ENCODE data around the gene VASN.

The VASN gene

DNA sequence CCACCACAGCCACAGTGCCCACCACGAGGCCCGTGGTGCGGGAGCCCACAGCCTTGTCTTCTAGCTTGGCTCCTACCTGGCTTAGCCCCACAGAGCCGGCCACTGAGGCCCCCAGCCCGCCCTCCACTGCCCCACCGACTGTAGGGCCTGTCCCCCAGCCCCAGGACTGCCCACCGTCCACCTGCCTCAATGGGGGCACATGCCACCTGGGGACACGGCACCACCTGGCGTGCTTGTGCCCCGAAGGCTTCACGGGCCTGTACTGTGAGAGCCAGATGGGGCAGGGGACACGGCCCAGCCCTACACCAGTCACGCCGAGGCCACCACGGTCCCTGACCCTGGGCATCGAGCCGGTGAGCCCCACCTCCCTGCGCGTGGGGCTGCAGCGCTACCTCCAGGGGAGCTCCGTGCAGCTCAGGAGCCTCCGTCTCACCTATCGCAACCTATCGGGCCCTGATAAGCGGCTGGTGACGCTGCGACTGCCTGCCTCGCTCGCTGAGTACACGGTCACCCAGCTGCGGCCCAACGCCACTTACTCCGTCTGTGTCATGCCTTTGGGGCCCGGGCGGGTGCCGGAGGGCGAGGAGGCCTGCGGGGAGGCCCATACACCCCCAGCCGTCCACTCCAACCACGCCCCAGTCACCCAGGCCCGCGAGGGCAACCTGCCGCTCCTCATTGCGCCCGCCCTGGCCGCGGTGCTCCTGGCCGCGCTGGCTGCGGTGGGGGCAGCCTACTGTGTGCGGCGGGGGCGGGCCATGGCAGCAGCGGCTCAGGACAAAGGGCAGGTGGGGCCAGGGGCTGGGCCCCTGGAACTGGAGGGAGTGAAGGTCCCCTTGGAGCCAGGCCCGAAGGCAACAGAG lies 10.5 kb downstream of the VASN start:
- no peak overlapping the region for H3K4me3 ChIP-seq (replicated peaks; ENCODE audit: low read depth, low read length)
- no peak for DNase-seq (ENCODE audit: extremely low read depth, low read depth)
- TF ChIP-seq, protein P1, sequence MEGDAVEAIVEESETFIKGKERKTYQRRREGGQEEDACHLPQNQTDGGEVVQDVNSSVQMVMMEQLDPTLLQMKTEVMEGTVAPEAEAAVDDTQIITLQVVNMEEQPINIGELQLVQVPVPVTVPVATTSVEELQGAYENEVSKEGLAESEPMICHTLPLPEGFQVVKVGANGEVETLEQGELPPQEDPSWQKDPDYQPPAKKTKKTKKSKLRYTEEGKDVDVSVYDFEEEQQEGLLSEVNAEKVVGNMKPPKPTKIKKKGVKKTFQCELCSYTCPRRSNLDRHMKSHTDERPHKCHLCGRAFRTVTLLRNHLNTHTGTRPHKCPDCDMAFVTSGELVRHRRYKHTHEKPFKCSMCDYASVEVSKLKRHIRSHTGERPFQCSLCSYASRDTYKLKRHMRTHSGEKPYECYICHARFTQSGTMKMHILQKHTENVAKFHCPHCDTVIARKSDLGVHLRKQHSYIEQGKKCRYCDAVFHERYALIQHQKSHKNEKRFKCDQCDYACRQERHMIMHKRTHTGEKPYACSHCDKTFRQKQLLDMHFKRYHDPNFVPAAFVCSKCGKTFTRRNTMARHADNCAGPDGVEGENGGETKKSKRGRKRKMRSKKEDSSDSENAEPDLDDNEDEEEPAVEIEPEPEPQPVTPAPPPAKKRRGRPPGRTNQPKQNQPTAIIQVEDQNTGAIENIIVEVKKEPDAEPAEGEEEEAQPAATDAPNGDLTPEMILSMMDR (IDR thresholded peaks at IDR 0.05; ENCODE audit: low read depth, low read length, missing control alignments): no peak

DNA sequence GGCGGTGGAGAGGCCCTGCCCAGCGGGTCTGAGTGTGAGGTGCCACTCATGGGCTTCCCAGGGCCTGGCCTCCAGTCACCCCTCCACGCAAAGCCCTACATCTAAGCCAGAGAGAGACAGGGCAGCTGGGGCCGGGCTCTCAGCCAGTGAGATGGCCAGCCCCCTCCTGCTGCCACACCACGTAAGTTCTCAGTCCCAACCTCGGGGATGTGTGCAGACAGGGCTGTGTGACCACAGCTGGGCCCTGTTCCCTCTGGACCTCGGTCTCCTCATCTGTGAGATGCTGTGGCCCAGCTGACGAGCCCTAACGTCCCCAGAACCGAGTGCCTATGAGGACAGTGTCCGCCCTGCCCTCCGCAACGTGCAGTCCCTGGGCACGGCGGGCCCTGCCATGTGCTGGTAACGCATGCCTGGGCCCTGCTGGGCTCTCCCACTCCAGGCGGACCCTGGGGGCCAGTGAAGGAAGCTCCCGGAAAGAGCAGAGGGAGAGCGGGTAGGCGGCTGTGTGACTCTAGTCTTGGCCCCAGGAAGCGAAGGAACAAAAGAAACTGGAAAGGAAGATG lies 11.2 kb downstream of the VASN start:
- H3K4me3 ChIP-seq (replicated peaks; ENCODE audit: low read depth, low read length): no peak overlapping the region
- TF ChIP-seq, protein P1 (IDR thresholded peaks at IDR 0.05; ENCODE audit: low read depth, low read length, missing control alignments): no peak
- DNase-seq (ENCODE audit: extremely low read depth, low read depth): no peak

DNA sequence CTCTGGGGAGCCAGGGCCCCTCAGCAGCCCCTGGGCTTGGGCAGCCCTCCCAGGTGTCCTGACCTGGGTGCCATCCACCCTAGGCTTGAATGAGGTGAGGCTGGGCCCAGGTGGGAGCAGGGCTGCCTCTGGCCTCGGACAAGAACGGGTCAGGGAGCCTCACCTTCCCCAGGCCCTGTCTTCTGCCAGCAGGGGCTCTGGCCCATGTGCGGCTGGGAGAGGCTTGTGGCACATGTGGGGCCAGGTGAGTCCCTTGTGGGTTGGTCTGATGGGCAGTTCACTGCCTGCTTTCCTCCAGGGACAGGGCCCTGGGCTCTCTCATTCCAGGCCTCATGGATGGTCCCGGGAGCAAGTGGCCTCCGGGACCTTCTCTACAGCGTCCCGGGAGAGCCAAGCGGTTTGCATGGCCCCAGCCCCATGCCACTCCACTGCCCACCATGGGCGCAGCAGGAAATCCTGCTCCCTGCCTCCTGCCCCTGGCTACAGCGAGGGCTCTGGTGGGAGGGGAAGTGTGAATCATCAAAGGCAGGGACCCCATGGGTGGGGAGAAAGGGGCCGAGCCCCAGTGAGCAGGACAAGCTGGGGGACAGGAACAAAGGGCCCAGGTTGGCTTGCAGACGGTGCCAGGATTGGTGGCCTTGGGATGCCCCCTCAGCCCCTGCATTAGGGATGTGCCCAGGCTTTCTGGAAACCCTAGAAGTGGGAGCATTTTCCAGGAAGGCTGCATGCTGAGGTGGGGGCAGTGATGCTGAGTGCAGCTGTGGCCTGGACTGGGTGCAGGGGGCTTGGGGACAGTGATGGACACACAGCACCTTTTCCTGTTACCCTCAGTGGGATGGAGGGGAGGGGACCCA lies 12.2 kb downstream of the VASN start:
- H3K4me3 ChIP-seq (replicated peaks; ENCODE audit: low read depth, low read length): no peak overlapping the region
- no peak for DNase-seq (ENCODE audit: extremely low read depth, low read depth)
- TF ChIP-seq, protein P1 (IDR thresholded peaks at IDR 0.05; ENCODE audit: low read depth, low read length, missing control alignments): no peak

DNA sequence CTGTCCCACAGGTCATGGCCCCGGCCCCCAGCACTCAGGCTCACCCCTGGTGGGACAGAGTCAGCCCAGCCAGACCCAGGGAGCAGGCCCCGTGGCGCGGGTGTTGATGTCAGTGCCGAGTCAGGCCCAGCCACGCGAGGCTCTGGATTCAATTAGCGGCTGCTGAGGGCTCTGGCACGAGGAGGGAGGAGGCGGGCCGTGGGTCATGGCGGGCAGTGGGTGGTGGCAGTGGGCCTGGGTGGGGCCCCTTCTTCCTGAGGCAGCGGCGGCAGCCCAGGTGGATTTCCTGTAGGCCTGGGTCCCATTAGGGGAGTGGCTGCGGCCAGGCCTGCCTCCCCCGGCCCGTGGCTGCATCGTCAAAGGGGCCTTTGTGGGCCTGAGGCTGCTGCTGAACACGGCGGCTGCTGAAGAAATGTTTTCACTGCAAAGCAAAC lies 12.9 kb downstream of the VASN start:
- no peak overlapping the region for H3K4me3 ChIP-seq (replicated peaks; ENCODE audit: low read depth, low read length)
- TF ChIP-seq, protein P1 (IDR thresholded peaks at IDR 0.05; ENCODE audit: low read depth, low read length, missing control alignments): no peak
- no peak for DNase-seq (ENCODE audit: extremely low read depth, low read depth)

DNA sequence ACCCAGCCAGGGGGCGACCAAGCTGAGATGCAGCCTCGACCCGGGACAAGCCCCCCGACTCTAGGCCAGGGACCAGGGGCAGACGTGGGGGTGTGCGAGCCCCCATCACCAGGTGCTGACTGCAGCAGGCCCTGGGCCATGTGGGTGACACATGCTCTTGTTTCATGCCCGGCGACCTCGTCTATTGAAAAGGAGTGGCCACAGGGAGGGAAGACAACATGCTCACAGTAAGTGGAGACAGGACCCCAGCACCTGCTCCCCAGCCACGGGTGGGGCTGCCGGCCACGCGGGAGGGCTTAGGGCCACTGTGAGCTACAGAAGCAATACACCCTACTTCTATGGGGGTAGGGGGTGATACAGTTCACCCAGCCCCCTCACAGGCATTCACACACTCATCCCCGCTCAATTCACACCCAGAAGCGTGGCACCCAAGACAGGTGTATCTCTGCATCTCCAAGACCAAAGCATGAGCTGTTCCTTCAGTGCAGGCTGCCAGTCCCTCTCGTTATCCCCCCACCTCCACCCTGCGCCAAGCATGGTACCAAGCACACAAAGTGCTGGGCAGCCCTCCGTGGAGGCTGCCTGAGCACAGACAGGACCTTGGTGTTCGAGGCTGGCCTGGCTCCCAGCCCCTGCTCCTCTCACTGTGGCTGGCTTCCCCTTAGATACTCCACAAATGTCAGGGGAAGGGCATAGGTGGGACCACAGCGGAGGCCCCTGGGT lies 13.6 kb downstream of the VASN start:
- no peak for DNase-seq (ENCODE audit: extremely low read depth, low read depth)
- H3K4me3 ChIP-seq (replicated peaks; ENCODE audit: low read depth, low read length): no peak overlapping the region
- TF ChIP-seq, protein P1 (IDR thresholded peaks at IDR 0.05; ENCODE audit: low read depth, low read length, missing control alignments): no peak

DNA sequence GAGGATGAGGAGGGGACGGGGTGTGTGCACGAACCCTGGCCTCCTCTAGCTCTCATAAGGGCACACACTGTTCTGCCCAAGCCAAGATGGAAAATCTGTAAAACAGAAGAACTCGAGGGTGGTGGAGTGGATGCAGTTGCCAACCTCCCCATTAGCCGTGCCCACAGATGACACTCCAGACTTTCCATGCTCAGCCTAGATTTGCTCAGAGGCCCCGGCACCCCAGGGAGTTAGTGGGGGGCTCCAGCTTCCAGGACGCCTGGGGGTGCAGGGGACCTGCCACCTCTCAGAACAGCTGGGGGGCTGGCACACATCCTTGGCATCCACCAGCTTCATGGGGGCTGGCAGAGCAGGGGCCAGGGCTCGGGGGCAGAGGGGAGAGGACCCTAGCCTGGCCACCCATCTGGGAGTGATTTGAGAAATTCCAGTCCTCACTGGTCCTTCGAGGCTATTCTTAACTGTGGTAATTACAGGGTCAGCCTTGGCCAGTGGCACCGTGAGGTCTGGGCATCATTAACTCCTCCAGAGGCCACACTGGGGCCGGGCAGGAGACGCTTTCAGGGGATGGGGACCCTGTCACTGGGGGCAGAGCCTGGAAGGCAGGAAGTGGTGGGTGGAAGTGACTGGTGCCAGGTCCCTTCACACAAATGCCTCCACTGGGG lies 14.3 kb downstream of the VASN start:
- H3K4me3 ChIP-seq (replicated peaks; ENCODE audit: low read depth, low read length): no peak overlapping the region
- no peak for DNase-seq (ENCODE audit: extremely low read depth, low read depth)
- TF ChIP-seq, protein P1 (IDR thresholded peaks at IDR 0.05; ENCODE audit: low read depth, low read length, missing control alignments): no peak

All from HFF-Myc (cell line).